ENCODE results near the gene RNH1. TPM values are rescaled to one million over a fixed set of nuclear protein-coding genes. Genes with fewer than 3 reads are reported as not detected.

RNH1 gene
- total and polyA plus RNA-seq, 10 of the 15 experiments (the other 5 are each of a cell fraction or from before 2014, with no cell fraction given): 2.3 to 162 (median 72.1) TPM

DNA sequence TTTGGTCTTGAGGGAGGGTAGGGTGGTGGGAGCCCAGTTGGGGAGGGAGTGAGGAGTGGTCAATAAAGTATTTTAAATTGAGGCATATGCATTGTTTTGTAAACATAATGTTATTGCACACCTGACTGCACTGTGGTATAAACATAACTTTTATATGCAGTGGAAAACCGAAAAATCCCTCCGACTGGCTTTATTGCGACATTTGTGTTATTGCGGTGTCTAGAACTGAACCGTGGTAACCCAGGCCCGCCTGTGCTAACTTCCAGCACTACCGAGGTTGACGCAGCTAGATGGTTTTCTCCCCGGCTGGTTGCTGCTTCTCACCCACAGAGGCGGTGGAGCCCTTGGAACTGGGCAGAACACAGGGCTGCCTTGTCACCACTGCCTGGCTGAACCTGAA is 7.6 kb upstream of the RNH1 start (continued):
- TF ChIP-seq NFYB (IDR thresholded peaks at IDR 0.05; ENCODE audit: insufficient read depth, low read depth, low read length) (no peak), SMAD5 (IDR thresholded peaks at IDR 0.05; ENCODE audit: low read depth) (no peak), ESRRA (IDR thresholded peaks at IDR 0.05; ENCODE audit: low read length) (no peak), JUNB (IDR thresholded peaks at IDR 0.05) (no peak), NR2F1 (conservative IDR thresholded peaks at IDR 0.05) (no peak), NR2C2 (IDR thresholded peaks at IDR 0.05; ENCODE audit: borderline replicate concordance, control insufficient read depth, insufficient read length, low read depth) (no peak), MEF2A (IDR thresholded peaks at IDR 0.05; ENCODE audit: insufficient read depth, low read depth, low read length) (no peak), NFXL1 (IDR thresholded peaks at IDR 0.05; ENCODE audit: borderline replicate concordance) (no peak), EZH2 (IDR thresholded peaks at IDR 0.05; ENCODE audit: borderline replicate concordance, control insufficient read depth, low read depth, low read length) (no peak), SIN3A (IDR thresholded peaks at IDR 0.05; ENCODE audit: low read depth, low read length) (no peak), RB1 (IDR thresholded peaks at IDR 0.05; ENCODE audit: borderline replicate concordance) (no peak)
- TF ChIP-seq, protein P1, sequence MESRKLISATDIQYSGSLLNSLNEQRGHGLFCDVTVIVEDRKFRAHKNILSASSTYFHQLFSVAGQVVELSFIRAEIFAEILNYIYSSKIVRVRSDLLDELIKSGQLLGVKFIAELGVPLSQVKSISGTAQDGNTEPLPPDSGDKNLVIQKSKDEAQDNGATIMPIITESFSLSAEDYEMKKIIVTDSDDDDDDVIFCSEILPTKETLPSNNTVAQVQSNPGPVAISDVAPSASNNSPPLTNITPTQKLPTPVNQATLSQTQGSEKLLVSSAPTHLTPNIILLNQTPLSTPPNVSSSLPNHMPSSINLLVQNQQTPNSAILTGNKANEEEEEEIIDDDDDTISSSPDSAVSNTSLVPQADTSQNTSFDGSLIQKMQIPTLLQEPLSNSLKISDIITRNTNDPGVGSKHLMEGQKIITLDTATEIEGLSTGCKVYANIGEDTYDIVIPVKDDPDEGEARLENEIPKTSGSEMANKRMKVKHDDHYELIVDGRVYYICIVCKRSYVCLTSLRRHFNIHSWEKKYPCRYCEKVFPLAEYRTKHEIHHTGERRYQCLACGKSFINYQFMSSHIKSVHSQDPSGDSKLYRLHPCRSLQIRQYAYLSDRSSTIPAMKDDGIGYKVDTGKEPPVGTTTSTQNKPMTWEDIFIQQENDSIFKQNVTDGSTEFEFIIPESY (IDR thresholded peaks at IDR 0.05): no peak
